Upper lobe of left lung (tissue), 6 donors: ENCODE results near the gene GNL3. TPM values are rescaled to one million over a fixed set of nuclear protein-coding genes. Genes with fewer than 3 reads are reported as not detected.
"Not testable (repeated sequence)": the region's sequence is repeated elsewhere in the genome, so short reads cannot be mapped to it uniquely, and the experiment has no call there.

ENCODE experiments used
- ATAC-seq, 2 donors: fragments of 200-7000 bp; cut with Tn5 transposase; one replicate each; pipeline ENCODE4 v1.9.1; 2022; ENCODE audit warnings: mild to moderate bottlenecking in 2 of 2, moderate library complexity in 2 of 2; ENCODE audit not compliant: low FRiP score in 2 of 2
- DNase-seq, 2 donors: peaks; one replicate each; pipeline ENCODE4 v3.0.0-alpha.2; 2019 to 2020
- H3K27ac ChIP-seq, 4 donors: fragments of 200-600 bp; sonication (generic); one replicate each; pipeline ENCODE4 v1.5.1; 2016 to 2019
- H3K27me3 ChIP-seq, 4 donors: fragments of 200-600 bp; sonication (generic); one replicate each; pipeline ENCODE4 v1.5.1; 2017 to 2019
- H3K36me3 ChIP-seq, 4 donors: fragments of 200-600 bp; sonication (generic); one replicate each; pipeline ENCODE4 v1.5.1; 2016 to 2019
- H3K4me1 ChIP-seq, 4 donors: fragments of 200-600 bp; sonication (generic); one replicate each; pipeline ENCODE4 v1.5.1; 2018 to 2019
- H3K4me3 ChIP-seq, 4 donors: fragments of 200-600 bp; sonication (generic); one replicate each; pipeline ENCODE4 v1.5.1; 2017 to 2019; ENCODE audit warnings: mild to moderate bottlenecking in 2 of 4, moderate library complexity in 1 of 4
- H3K9me3 ChIP-seq, 4 donors: fragments of 200-600 bp; sonication (generic); one replicate each; pipeline ENCODE4 v1.5.1; 2018 to 2019
- EP300 ChIP-seq, 4 donors: sonication (generic); formaldehyde crosslinking; IDR thresholded peaks; one replicate each; pipeline ENCODE4 v1.5.1; 2017; ENCODE audit warnings: antibody characterized with exemption in 4 of 4, control low read depth in 2 of 4
- POLR2A ChIP-seq, 4 donors: fragments of 450-650 bp; IDR thresholded peaks; one replicate each; pipeline ENCODE4 v1.5.1; 2016 to 2017; ENCODE audit warnings: antibody characterized with exemption in 4 of 4, mild to moderate bottlenecking in 2 of 4
- POLR2AphosphoS5 ChIP-seq, 2 donors: sonication (generic); formaldehyde crosslinking; IDR thresholded peaks; one replicate each; pipeline ENCODE4 v1.5.1; 2017; ENCODE audit warnings: antibody characterized with exemption in 2 of 2
- WGBS, 2 donors: methylation state at CpG; one replicate each; pipeline ENCODE4 v1.1.5; 2017 to 2018; 5-methylcytosine and 5-hydroxymethylcytosine counted together
- total RNA-seq, 6 donors: library from RNA; depleted of rRNA in 4 of 6; stranded (reverse); fragments of >200 nt in 4 of 6; gene quantifications; one replicate each; pipeline versions ENCODE4 v1.1.0 to v1.2.1, GENCODE V29; 2016 to 2021
- TF ChIP-seq, protein P1 (sequence below), 6 experiments: fragments of 450-650 bp in 4 of 6; fragments of 200-600 bp in 2 of 6; sonication (generic) in 2 of 6; IDR thresholded peaks; one replicate each; pipeline ENCODE4 v1.5.1; 2016 to 2019; ENCODE audit warnings: antibody characterized with exemption in 6 of 6
- donor health status: DM: no; HTN: no; CAD: no; lungs with moderate emphysema.
- donor health status: DM: no; HTN: yes; CAD: no; lungs with severe emphysema.

Gene GNL3
- total RNA-seq, 6 donors from 2014 or later = 12.0 to 93.3 (median 44.1) TPM

DNA sequence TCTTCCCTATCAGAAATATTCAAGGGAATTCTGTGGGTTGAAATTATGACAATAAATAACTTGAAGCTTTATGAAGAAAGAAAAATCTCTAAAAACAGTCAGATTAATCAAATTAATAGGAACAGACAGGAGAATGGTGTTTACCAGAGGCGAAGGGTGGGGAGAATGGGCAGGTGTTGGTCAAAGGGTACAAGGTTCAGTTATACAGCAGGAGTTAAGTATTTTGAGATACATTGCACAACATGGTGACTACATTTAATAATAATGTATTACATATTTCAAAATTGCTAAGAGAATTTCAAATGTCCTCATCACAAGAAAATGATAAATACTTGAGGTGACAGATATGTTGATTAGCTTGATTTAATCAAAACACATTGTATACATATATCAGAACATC lies 38.7 kb downstream of the GNL3 start:
- 96 to 100% methylated on average over 1 of the region's 1 CpG for WGBS, 2 donors
- H3K27ac ChIP-seq = no peak overlapping the region
- peaks cover 0 to 17% (median 13%) of the 10 kb centered on the region in 4 donors for H3K4me1 ChIP-seq
- no peak overlapping the region for H3K4me3 ChIP-seq
- peaks cover 0 to 3% (median 1%) of the 10 kb centered on the region in 4 donors for H3K36me3 ChIP-seq
- H3K9me3 ChIP-seq = peaks cover 0 to 8% (median 0%) of the 10 kb centered on the region in 4 donors
- no peaks in the 10 kb centered on the region for H3K27me3 ChIP-seq
- DNase-seq (no peak), ATAC-seq (no peak)
- TF ChIP-seq POLR2A (IDR thresholded peaks at IDR 0.05) (no peak), POLR2AphosphoS5 (IDR thresholded peaks at IDR 0.05) (no peak), EP300 (IDR thresholded peaks at IDR 0.05) (no peak)
- TF ChIP-seq, protein P1, sequence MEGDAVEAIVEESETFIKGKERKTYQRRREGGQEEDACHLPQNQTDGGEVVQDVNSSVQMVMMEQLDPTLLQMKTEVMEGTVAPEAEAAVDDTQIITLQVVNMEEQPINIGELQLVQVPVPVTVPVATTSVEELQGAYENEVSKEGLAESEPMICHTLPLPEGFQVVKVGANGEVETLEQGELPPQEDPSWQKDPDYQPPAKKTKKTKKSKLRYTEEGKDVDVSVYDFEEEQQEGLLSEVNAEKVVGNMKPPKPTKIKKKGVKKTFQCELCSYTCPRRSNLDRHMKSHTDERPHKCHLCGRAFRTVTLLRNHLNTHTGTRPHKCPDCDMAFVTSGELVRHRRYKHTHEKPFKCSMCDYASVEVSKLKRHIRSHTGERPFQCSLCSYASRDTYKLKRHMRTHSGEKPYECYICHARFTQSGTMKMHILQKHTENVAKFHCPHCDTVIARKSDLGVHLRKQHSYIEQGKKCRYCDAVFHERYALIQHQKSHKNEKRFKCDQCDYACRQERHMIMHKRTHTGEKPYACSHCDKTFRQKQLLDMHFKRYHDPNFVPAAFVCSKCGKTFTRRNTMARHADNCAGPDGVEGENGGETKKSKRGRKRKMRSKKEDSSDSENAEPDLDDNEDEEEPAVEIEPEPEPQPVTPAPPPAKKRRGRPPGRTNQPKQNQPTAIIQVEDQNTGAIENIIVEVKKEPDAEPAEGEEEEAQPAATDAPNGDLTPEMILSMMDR (IDR thresholded peaks at IDR 0.05) = no peak

DNA sequence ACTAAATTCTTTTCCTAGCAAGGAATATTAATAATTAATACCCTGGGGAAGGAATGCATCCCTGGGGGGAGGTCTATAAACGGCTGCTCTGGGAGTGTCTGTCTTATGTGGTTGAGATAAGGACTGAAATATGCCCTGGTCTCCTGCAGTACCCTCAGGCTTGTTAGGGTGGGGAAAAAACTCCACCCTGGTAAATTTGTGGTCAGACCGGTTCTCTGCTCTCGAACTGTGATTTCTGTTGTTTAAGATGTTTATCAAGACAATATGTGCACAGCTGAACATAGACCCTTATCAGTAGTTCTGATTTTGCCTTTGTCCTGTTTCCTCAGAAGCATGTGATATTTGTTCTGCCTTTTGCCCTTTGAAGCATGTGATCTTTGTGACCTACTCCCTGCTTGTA lies 42.9 kb downstream of the GNL3 start:
- H3K36me3 ChIP-seq = peaks cover 5 to 34% (median 16%) of the 10 kb centered on the region in 4 donors

DNA sequence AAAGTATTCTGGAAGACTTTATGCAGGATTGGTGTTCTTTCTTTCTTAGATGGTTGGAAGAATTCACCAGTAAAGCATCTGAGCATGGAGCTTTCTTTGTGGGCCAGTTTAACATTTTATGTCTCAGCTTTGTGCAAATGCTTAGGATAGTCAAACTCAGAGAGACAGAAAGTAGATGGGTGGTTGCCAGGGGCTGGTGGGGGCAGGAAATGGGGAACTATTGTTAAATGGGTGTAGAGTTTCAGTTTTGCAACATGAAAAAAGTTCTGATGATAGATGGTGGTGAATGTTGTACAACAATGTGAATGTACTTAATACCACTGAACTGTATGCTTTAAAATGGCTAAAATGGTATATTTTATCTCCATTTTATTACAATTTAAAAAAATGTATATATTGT lies 44.8 kb downstream of the GNL3 start:
- Histone ChIP-seq H3K27me3 (no peaks in the 10 kb centered on the region), H3K36me3 (peaks cover 5 to 52% (median 26%) of the 10 kb centered on the region in 4 donors), H3K9me3 (peaks cover 0 to 8% (median 0%) of the 10 kb centered on the region in 4 donors), H3K4me3 (no peak overlapping the region), H3K4me1 (no peaks in the 10 kb centered on the region), H3K27ac (no peak overlapping the region)
- DNase-seq (no peak), ATAC-seq (no peak)
- TF ChIP-seq POLR2A (IDR thresholded peaks at IDR 0.05) = no peak
- no peak for TF ChIP-seq POLR2AphosphoS5 (IDR thresholded peaks at IDR 0.05)
- TF ChIP-seq EP300 (IDR thresholded peaks at IDR 0.05) = no peak
- TF ChIP-seq, protein P1 (IDR thresholded peaks at IDR 0.05) = no peak

More for the DNA sequence above, 42.9 kb downstream of the GNL3 start:
- H3K9me3 ChIP-seq, H3K27ac ChIP-seq, H3K4me1 ChIP-seq, DNase-seq, ATAC-seq, H3K4me3 ChIP-seq, H3K27me3 ChIP-seq: not testable (repeated sequence)
- 68 to 70% methylated on average over 3 of the region's 3 CpGs for WGBS, 2 donors

DNA sequence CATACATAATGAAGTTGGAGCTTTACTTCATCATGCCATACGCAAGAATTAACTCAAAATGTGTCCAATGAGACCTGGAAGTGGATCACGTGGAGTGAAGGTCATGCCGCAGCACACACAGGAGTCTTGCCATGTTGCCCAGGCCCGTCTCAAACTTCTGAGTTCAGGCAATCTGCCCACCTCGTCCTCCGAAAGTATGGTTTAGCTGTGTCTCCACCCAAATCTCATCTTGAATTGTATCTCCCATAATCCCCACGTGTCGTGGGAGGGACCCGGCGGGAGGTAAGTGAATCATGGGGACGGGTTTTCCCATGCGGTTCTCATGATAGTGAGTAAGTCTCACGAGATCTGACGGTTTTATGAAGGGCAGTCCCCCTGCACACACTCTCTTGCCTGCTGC lies 45.8 kb downstream of the GNL3 start:
- ATAC-seq (no peak), DNase-seq (no peak)
- H3K27me3 ChIP-seq = no peaks in the 10 kb centered on the region
- H3K4me3 ChIP-seq = no peak overlapping the region
- H3K27ac ChIP-seq = no peak overlapping the region
- H3K4me1 ChIP-seq = no peaks in the 10 kb centered on the region
- peaks cover 0 to 8% (median 0%) of the 10 kb centered on the region in 4 donors for H3K9me3 ChIP-seq
- 94 to 98% methylated on average over 10 to 14 of the region's 14 CpGs for WGBS, 2 donors
- TF ChIP-seq EP300 (IDR thresholded peaks at IDR 0.05) = no peak
- TF ChIP-seq, protein P1 (IDR thresholded peaks at IDR 0.05) = no peak
- TF ChIP-seq POLR2A (IDR thresholded peaks at IDR 0.05) = no peak
- no peak for TF ChIP-seq POLR2AphosphoS5 (IDR thresholded peaks at IDR 0.05)
- peaks cover 10 to 59% (median 28%) of the 10 kb centered on the region in 4 donors for H3K36me3 ChIP-seq

DNA sequence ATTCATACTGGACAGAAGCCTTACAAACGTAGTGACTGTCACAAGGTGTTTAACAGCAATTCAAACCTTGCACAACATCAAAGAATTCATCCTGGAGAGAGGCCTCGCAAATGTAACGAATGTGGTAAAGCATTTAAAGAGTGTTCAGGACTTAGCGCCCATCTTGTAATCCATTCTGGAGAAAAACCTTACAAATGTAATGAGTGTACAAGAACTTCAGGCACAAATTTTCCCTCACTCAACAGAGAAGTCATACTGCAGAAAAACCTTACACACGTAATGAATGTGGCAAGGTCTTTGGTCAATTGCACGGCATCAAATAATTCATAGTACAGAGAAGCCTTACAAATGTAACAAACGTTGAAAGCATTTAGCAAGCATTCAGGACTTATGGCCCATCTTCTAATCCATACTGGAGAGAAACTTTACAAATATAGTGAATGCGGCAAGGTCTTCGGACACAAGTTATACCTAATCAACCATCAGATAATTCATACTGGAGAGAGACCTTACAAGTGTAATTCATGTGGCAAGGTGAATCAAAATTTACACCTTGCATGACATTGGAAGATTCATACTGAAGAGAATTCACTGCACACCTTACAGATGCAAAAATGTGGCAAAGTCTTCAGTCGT lies 47.5 kb downstream of the GNL3 start:
- TF ChIP-seq POLR2A (IDR thresholded peaks at IDR 0.05) (no peak), EP300 (IDR thresholded peaks at IDR 0.05) (no peak), POLR2AphosphoS5 (IDR thresholded peaks at IDR 0.05) (no peak)
- TF ChIP-seq, protein P1 (IDR thresholded peaks at IDR 0.05) = no peak
- DNase-seq = no peak
- ATAC-seq = no peak
- 95 to 98% methylated on average over 10 of the region's 10 CpGs for WGBS, 2 donors
- Histone ChIP-seq H3K27me3 (no peaks in the 10 kb centered on the region), H3K36me3 (peaks cover 10 to 77% (median 40%) of the 10 kb centered on the region in 4 donors), H3K27ac (no peak overlapping the region), H3K9me3 (peaks cover 0 to 8% (median 0%) of the 10 kb centered on the region in 4 donors), H3K4me3 (no peak overlapping the region), H3K4me1 (no peaks in the 10 kb centered on the region)
